Esophagus muscularis mucosa (tissue), 4 donors: ENCODE results near the gene USP28.

Source experiments
- CTCF ChIP-seq, 3 experiments: fragments of 200-600 bp in 2 of 3; fragments of 450-650 bp in 1 of 3; sonication (generic) in 2 of 3; IDR thresholded peaks; one replicate each; pipeline ENCODE4 v1.5.1; 2017 to 2019; ENCODE audit warnings: antibody characterized with exemption in 3 of 3, mild to moderate bottlenecking in 2 of 3, moderate library complexity in 1 of 3
- EP300 ChIP-seq: sonication (generic); formaldehyde crosslinking; IDR thresholded peaks from one replicate; pipeline ENCODE4 v1.6.1; 2017; ENCODE audit warnings: antibody characterized with exemption
- POLR2A ChIP-seq: fragments of 450-650 bp; IDR thresholded peaks from one replicate; pipeline ENCODE4 v1.6.1; 2017; ENCODE audit warnings: antibody characterized with exemption, moderate library complexity, mild to moderate bottlenecking, low read depth
- POLR2AphosphoS5 ChIP-seq, 2 donors: sonication (generic); formaldehyde crosslinking; IDR thresholded peaks; one replicate each; pipeline ENCODE4 v1.6.1; 2017; ENCODE audit warnings: antibody characterized with exemption in 2 of 2

- TF ChIP-seq EP300 (no peak), CTCF (IDR thresholded peaks at IDR 0.05) (no peak), POLR2A (no peak), POLR2AphosphoS5 (IDR thresholded peaks at IDR 0.05) (no peak)
These were observed 48.2 kb upstream of the USP28 start for GRCh38 chr11:113923572-113923971.
